Stomach smooth muscle (tissue), 2 donors: ENCODE data around the gene AADACL4.
"Not testable (repeated sequence)": the region's sequence is repeated elsewhere in the genome, so short reads cannot be mapped to it uniquely, and the experiment has no call there.

Source experiments
- H3K27ac ChIP-seq: one replicate; pipeline ENCODE4 v1.7.0; 2013; ENCODE audit warnings: mild to moderate bottlenecking, low read length, inconsistent platforms
- H3K27me3 ChIP-seq, 2 donors: one replicate each; pipeline ENCODE4 v1.7.0; 2013; ENCODE audit warnings: low read length in 2 of 2; ENCODE audit not compliant: insufficient read depth in 2 of 2, control insufficient read depth in 1 of 2
- H3K36me3 ChIP-seq, 2 donors: one replicate each; pipeline ENCODE4 v1.7.0; 2013; ENCODE audit warnings: low read length in 2 of 2; ENCODE audit not compliant: control insufficient read depth in 2 of 2, insufficient read depth in 2 of 2
- H3K4me1 ChIP-seq: one replicate; pipeline ENCODE4 v1.7.0; 2013; ENCODE audit warnings: low read length; ENCODE audit not compliant: control insufficient read depth, insufficient read depth
- H3K4me3 ChIP-seq, 2 donors: one replicate each; pipeline ENCODE4 v1.7.0; 2013; ENCODE audit warnings: low read length in 2 of 2
- H3K9ac ChIP-seq, 2 donors: one replicate each; pipeline ENCODE4 v1.7.0; 2013; ENCODE audit warnings: low read length in 2 of 2, mild to moderate bottlenecking in 1 of 2
- H3K9me3 ChIP-seq, 2 donors: one replicate each; pipeline ENCODE4 v1.7.0; 2013; ENCODE audit warnings: low read length in 2 of 2; ENCODE audit not compliant: control insufficient read depth in 2 of 2
- donor health status: healthy.
- donor health status: Pancreatic carcinoma.

The AADACL4 gene

GRCh38 chr1:12644829-12645228, 944 bp downstream of the AADACL4 start:
- H3K4me1 ChIP-seq: no peaks in the 10 kb centered on the region
- no peaks in the 10 kb centered on the region for H3K27me3 ChIP-seq
- H3K9me3 ChIP-seq: peaks cover 0 to 9% of the 10 kb centered on the region in 2 donors
- H3K27ac ChIP-seq: no peak overlapping the region
- no peak overlapping the region for H3K9ac ChIP-seq
- H3K4me3 ChIP-seq: no peak overlapping the region
- H3K36me3 ChIP-seq: no peaks in the 10 kb centered on the region

- not testable (repeated sequence) for H3K36me3 ChIP-seq, H3K9me3 ChIP-seq, H3K27me3 ChIP-seq, H3K9ac ChIP-seq, H3K4me3 ChIP-seq, H3K27ac ChIP-seq, H3K4me1 ChIP-seq
These were observed 1.5 kb downstream of the AADACL4 start for GRCh38 chr1:12645401-12645800.

DNA sequence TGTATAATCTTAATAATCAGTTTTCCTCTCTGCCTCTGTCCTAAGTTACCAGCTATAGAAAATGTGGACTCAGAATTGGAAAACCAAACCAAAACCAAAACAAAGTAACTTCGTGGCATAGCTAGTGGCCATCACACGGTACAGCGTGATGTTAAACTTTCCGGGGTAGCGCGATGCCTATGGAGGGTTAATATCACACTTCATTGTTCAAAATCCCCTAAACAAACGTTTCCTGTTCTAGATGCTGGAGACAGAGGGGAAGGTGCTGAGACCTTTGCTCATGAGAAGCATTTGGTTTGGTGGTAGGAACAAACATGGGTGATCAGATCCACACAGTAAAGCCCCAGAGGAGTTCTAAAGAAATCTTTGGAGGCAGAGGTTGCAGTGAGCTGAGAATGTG, 4.9 kb downstream of the AADACL4 start:
- Histone ChIP-seq H3K27me3 (no peaks in the 10 kb centered on the region), H3K4me1 (peaks cover 4% of the 10 kb centered on the region), H3K36me3 (no peaks in the 10 kb centered on the region), H3K4me3 (no peak overlapping the region), H3K9ac (no peak overlapping the region), H3K27ac (no peak overlapping the region), H3K9me3 (no peaks in the 10 kb centered on the region)

DNA sequence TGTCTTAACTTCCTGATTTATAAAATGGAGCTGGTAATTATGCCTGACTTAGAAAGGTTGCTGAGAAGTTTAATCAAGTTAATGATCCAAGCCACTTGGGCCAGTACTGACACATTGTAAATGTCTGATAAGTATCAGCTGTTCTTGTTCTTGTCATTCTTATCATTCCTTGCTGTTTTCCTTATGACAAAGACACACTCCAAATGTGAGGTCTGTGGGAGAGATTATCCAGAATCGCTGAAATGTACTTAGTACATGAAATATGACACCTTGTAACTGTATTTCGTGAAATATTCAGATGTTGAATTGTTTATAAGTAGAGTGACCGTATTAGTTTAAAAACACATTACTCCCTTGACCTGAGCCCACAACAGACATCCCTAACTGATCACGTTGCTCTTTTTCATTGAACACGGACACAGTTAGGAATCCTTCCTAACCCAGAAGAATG, 6.1 kb downstream of the AADACL4 start:
- H3K27me3 ChIP-seq: no peaks in the 10 kb centered on the region
- no peaks in the 10 kb centered on the region for H3K9me3 ChIP-seq
- peaks cover 4% of the 10 kb centered on the region for H3K4me1 ChIP-seq
- H3K27ac ChIP-seq: no peak overlapping the region
- no peaks in the 10 kb centered on the region for H3K36me3 ChIP-seq
- H3K4me3 ChIP-seq: no peak overlapping the region
- H3K9ac ChIP-seq: no peak overlapping the region

DNA sequence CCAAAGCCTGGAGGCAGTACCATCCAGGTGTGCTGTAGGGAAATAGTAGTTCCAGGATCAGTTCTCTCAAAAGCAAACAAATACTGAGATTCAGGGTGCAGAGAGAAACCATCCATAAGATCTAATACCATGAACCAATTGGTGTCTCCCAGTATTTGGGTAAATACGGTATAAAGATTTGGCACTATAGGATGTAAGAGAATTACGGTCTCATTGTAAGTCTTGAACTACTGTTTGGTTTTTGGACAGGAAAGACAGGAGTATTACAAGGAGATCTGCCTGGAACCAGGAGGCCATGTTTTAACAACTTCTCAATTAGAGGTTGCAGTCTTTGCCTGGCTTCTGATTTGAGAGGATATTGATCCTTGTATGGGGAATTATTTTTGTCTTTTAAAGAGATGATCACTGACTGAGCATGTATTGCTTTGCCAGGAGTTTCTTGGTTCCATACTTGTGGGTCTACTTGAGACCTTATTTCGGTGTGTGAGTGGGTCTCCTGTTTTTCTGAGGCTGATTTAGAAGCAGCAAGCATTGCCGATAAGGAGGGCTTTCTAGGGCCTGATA, 10.2 kb downstream of the AADACL4 start:
- no peaks in the 10 kb centered on the region for H3K27me3 ChIP-seq
- no peaks in the 10 kb centered on the region for H3K9me3 ChIP-seq
- no peak overlapping the region for H3K4me3 ChIP-seq
- H3K9ac ChIP-seq: no peak overlapping the region
- H3K4me1 ChIP-seq: peaks cover 4% of the 10 kb centered on the region
- no peaks in the 10 kb centered on the region for H3K36me3 ChIP-seq
- no peak overlapping the region for H3K27ac ChIP-seq

- H3K9ac ChIP-seq: no peak overlapping the region
- H3K9me3 ChIP-seq: no peaks in the 10 kb centered on the region
- H3K27ac ChIP-seq: no peak overlapping the region
- no peak overlapping the region for H3K4me3 ChIP-seq
- peaks cover 4% of the 10 kb centered on the region for H3K4me1 ChIP-seq
- no peaks in the 10 kb centered on the region for H3K27me3 ChIP-seq
- no peaks in the 10 kb centered on the region for H3K36me3 ChIP-seq
These were observed 10.8 kb downstream of the AADACL4 start for GRCh38 chr1:12654657-12655056.

DNA sequence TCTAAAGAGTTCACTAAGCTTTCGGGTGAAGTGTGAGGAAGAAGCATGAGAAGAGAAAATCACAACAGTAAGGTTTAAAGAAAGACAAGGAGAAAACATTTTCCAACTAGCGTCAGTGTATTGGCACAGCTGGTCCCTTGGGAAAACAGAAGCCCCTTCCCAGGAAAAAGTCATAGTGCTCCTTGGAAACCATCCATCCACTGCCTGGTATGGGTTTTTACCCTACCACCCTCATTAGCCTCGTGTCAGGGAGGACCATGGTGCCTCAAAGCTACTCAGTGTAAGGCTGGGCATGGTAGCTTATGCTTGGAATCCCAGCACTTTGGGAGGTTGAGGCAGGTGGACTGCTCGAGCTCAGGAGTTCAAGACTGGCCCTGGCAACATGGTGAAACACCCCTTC, 12.7 kb downstream of the AADACL4 start:
- Histone ChIP-seq H3K27ac (no peak overlapping the region), H3K36me3 (no peaks in the 10 kb centered on the region), H3K27me3 (no peaks in the 10 kb centered on the region), H3K9me3 (no peaks in the 10 kb centered on the region), H3K9ac (no peak overlapping the region), H3K4me1 (no peaks in the 10 kb centered on the region), H3K4me3 (no peak overlapping the region)

- Histone ChIP-seq H3K4me1 (no peaks in the 10 kb centered on the region), H3K36me3 (no peaks in the 10 kb centered on the region), H3K9ac (no peak overlapping the region), H3K27ac (no peak overlapping the region), H3K4me3 (no peak overlapping the region), H3K9me3 (no peaks in the 10 kb centered on the region), H3K27me3 (no peaks in the 10 kb centered on the region)
These were observed 13.4 kb downstream of the AADACL4 start for GRCh38 chr1:12657060-12657884.

DNA sequence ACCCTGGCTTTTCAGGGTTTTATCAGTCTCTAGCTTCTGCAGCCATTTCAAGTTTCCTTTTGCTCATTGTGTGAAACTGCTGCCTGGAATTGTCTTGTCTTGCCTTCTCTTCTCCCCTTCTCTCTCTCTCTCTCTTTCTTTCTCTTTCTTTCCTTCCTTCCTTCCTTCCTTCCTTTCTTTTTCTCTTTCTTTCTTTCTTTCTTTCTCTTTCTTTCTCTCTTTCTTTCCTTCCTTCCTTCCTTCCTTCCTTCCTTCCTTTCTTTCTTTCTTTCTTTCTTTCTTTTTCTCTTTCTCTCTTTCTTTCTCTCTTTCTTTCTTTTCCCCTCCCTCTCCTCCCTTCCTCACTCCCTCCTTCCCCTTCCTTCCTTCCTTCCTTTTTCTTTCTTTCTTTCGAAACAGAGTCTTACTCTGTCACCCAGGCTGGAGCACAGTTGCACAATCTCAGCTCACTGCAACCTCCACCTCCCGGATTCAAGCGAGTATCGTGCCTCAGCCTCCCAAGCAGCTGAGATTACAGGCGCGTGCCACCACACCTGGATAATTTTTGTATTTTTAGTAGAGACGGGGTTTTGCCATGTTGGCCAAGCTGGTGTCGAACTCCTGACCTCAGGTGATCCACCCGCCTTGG, 14.1 kb downstream of the AADACL4 start:
- not testable (repeated sequence) for H3K4me3 ChIP-seq, H3K9me3 ChIP-seq, H3K9ac ChIP-seq, H3K27me3 ChIP-seq, H3K4me1 ChIP-seq, H3K27ac ChIP-seq, H3K36me3 ChIP-seq

GRCh38 chr1:12658531-12659453, 14.9 kb downstream of the AADACL4 start:
- H3K4me3 ChIP-seq: no peak overlapping the region
- no peaks in the 10 kb centered on the region for H3K36me3 ChIP-seq
- H3K4me1 ChIP-seq: no peaks in the 10 kb centered on the region
- no peak overlapping the region for H3K27ac ChIP-seq
- H3K9ac ChIP-seq: no peak overlapping the region
- peaks cover 0 to 8% of the 10 kb centered on the region in 2 donors for H3K9me3 ChIP-seq
- H3K27me3 ChIP-seq: no peaks in the 10 kb centered on the region
